Activated T-cell treated with anti-CD3 and anti-CD28 coated beads for 48 hours (primary cell): ENCODE data around the gene CCDC175.
A peak's percentile ranks its signal among the peaks of the same experiment; 100 is the strongest.

ENCODE experiments used
- DNase-seq: peaks from one replicate; pipeline ENCODE4 v3.0.0-alpha.2; 2020; ENCODE audit warnings: low read depth

CCDC175 gene

DNA sequence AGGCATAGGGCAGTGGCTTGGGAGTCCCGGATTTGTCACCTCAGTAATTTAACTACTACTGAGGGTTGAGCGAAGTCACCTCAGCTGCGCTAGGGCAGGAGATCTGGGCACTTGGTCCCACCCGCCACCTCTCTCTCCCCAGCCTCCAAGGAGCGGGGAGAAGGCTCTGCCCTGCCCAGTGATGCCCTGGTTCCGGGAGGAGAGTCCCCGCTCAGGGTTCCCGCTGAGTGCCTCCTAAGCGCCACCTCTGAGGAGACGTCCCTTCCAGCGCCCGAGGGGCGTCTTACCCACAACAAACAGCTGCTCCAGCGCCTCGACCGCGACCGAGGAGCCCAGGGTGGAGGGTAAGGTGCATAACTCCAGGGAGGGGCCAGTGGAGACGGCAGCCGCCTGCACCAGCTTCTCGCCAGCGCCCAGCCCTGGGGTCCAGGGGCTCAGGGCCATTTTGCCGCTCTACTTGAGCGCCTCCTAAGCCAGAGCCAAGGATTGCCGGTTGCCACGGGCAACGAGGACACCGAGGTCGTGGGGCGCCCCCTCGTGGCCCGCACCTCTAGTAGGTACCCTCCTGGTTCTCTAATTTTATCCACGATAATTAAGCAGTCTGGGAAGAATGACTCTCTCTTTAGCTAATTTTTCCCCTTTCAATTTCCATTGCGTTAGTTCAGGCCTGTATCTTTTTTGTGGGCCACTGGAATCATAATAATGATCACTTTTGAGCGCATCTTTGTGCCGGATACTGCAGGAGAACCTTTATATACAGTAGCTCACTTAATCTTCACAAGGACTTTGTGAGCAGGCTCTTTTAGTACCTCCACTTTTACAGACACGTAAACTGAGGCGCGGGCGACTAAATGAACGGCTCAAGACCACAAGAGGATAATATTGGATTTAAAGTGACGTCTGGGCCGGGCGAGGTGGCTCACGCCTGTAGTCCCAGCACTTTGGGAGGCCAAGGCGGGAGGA lies at the start of gene CCDC175:
CCDC175 (minus strand) TSS at position 481 of the 963 bp plus-strand sequence; CDS start at position 444, 37 bp downstream.
- DNase-seq: peak; percentile 80

DNA sequence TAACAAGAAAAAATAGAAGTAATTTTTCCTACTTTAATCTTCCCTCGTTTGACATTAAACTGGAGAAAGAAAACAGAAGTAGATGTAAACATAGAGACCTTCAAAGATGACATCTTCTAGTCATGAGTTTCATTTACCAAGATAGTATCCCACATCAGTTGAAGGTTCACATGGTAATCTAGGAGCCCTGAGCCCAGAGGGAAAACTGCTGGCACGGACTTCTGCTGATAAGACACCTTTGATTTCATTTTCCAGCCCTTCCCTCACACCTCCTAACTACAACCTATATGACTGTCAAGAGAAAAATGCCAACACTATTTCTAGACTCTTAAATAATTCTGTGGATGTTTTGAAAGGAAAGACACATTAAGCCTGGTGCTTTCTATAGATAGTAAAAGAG lies 46.0 kb upstream of the CCDC175 start:
- DNase-seq: no peak

DNA sequence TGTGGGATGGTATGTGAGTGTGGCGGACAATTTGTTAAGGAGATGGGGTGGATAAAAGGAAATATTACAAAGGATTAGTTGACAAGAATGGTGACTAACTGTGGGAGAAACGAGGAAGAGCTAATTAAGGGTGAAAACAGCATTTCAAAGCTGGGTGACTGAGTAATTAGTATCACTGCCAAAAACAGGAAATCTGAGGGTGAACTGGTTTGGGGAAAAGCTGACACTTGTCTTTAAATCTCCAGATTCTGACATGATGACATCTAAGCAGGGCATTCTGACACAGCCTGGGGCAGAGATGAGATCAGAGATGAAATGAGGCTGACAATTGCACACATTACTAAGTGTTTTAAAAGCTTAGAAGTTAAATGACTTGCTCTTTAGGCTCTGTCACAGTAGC lies 42.4 kb upstream of the CCDC175 start:
- DNase-seq: no peak

DNA sequence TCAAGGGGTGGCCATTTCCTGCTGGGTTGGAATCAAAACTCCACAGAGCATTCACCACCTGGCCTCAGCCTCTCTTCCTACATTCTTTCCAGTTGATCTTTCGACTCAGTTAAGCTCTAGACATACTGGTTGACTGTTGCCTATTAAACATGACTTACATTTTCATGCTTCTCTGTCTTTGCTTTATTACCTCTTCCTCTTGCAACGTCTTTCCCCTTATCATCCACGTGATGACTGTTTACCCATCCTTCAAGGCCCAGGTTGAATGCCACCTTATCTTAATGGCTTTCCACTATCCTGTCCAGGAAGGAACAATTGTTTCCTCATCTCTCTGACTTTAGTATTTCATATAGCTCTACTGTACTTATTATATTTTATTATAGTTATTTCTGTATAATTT lies 24.4 kb upstream of the CCDC175 start:
- no peak for DNase-seq

DNA sequence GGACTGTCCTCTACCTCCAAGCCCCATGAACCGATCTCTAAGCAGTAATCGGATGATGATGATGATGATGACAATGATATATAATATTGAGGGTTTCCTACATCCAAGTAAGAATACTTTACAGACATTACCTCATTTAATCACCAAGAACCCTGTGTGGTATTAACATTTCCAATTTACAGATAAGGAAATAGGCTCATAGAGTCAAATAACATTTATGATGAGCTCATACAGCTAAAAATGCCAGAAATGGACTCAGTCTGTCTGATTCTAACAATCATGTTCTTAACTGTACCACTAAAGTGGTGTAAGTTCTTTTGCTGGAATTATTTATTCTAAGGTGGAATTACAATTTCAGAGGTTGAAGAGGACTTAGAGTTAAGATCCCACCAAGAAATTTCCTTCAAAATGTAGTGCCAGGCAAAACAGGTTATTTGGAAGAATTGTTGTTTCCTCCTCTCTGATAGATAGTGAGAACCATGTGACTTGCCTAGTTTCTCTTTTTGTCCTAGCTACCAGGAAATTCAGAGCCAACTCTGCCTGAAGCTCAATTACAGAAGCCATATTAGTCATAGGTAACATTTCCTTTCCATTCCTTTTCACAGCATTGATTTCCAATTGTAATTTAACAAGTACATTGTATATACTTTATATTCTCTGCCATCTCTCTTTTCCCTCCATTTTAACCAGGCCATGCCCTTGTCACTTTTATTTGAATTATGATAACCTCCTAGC lies 23.8 kb upstream of the CCDC175 start:
- no peak for DNase-seq

DNA sequence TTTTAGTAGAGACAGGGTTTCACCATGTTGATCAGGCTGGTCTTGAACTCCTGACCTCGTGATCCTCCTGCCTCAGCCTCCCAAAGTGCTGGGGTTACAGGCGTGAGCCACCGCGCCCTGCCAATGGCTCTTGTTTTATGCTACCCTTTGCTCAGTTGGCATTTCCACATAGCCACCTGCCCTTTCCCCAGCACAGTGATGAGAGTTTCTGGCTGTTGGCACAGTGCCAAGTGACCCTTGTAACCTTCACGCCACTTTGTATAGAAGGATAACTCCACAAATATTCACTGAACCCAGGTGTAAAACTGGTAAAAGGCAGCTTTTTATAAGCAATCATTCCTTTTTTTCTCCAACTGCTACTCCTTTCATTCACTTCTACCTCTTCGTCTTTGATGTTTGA lies 18.5 kb upstream of the CCDC175 start:
- no peak for DNase-seq

DNA sequence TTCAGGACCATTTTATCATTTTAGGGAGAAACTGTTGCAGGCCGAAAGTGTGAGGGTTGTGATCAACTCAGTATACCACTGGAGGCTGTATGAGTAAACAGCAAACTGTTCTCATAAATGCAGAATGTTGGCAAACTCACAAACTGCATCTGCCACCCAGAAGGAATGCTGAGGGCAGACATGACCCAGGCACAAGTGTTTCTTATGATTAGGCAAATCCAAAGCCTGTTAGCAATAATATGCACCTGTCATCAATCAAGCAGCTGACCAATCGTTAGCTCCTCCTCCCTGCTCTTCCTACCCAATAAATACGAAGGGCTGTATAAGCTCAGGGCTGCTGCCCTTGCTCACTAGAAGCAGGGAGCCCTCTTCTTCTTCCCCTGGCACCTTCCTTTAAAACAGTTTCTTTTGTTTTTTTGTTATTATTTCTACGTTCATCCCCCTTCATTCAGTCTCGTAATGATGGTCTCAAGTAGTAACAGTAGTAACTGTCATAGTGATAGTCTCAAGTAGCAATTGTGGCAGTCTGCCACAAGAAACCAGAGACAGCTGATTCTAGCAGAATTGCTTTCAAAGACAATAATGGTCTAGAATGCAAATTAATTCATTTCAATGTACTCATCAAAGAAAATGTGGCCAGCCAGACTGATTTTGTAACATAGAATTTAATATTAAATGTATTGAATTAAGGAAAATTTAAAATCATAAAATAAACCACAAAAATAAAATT lies 15.2 kb upstream of the CCDC175 start:
- DNase-seq: no peak

DNA sequence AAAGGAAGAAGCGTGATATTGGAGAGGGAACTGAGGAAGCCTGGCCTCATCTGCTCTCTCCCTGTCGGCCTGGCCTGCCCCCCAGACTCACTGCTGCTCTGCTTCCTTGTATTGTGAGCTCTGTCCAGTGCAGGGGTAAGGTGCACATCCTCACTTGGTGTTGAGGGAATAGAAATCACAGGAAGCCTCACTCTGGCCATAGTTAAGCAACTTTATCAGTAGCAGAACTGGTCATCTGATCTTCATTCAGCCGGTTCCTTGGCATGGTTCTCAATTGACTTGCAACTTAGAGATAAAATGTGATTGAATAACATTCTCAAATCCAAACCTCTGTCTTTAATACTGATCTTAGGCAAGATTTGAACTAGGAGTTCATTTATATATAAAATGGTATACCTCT lies 11.5 kb upstream of the CCDC175 start:
- no peak for DNase-seq

DNA sequence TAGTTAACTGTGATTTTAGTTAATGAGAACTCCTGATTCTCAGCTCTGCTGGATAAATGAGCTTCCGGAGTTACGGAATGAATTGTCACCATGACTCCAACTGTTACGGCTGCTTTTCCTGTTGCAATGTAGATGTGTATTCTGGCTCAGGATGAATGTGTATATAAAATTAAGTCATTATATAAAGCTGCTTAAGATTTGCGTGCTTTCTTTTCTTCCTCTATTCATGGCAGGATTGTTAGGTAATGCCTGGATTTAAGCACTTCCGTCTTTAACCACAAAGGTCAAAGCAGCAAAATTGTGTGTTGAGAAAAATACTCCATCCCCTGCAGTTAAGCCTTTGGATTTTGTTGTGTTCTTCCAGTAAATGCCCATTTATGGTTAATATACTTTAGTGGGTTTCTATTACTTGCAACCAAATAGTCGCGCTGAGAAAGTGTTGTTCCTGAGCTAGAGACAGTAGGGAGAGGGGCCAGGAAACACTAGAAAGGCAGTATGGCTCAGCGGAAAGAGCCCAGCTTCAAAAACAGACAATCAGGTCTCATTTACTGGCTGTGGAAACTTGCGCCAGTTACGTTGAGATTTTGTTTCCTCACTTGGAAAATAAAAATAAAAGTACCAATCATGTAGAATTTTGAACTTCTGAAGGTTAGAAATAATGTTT lies 9.4 kb upstream of the CCDC175 start:
- DNase-seq: no peak

DNA sequence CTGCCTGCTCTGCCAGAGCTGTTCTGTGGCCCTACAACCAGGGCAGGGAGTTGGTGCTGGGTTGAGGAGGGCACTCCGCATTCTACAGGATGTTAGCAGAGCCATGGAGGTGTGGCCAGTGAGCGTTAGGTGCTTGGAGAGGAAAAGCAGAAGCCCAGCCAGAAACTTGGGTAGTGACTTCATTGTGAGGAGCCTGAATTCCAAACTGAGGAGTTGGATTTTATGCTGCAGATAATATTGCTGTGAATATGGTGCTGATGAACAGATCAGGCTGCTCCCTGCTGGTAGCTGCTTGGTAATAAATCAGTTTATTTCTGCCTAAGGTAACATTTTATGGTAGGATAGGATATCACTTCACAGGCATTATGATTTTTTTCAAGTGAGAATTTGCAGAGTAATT lies 7.1 kb upstream of the CCDC175 start:
- DNase-seq: no peak

DNA sequence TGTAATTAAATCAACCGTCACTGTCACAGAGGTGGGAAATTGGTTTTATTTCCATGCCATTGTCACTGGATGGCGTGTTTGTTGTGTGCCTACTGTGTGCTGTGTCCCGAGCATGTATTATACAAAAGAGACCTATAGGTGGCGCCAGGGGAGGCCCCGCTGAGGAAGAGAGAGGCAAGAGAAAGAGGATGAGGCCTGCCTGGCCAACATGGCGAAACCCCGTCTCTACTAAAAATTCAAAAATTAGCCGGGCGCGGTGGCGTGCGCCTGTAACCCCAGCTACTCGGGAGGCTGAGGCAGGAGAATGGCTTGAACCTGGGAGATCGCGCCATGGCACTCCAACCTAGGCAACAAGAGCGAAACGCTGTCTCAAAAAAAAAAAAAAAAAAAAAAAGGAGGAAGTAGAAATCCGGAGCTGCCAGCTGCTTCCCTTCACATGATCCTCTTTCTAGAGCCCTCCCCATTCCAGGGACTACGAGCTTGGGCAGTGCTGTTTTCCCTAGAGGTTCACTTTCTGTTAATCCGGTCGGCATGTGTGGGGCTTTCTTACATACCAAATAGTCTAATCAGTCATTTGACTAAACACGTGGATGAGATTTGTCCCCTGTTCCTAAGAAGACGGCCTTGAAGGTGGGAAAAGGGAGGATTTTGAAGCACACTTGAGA lies 6.4 kb upstream of the CCDC175 start:
- DNase-seq: no peak

DNA sequence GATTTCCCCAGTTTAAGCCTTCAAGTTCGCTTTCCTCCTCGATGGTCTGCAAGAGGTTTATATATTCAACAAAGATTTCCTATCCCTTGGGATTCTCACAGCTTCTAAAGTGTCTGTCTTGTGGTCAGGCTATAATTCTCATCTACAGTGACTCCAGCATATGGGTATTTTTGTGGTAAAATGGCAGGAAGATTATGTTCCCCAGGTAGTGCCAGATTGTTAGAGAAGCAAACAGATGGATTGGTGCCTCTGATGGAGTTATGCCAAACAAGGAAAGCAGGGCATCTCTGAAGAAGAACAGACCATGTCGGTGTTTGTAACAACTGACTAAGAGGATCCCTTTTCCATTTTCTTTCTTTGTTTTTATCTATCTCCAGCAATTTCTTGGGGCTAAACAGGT lies 5.5 kb upstream of the CCDC175 start:
- DNase-seq: no peak

DNA sequence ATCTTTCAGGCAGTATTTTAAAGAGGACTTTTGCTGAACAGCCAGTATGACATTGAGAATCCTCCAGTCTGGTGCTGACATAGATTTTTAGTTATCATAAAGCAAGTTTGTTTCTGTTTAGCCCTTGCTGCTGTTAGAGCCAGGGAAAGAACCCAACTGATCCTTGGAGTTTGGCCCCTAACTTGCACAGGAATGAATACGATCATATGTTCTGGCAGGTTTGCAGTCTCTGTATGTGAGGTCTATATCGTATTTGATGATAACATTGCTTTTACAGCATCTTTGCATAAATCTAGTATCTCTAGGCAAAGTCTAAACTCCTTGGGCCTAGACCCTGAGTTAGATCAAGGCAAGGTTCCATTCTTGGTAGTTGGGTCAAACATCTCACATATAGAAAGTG lies 4.3 kb upstream of the CCDC175 start:
- DNase-seq: no peak

DNA sequence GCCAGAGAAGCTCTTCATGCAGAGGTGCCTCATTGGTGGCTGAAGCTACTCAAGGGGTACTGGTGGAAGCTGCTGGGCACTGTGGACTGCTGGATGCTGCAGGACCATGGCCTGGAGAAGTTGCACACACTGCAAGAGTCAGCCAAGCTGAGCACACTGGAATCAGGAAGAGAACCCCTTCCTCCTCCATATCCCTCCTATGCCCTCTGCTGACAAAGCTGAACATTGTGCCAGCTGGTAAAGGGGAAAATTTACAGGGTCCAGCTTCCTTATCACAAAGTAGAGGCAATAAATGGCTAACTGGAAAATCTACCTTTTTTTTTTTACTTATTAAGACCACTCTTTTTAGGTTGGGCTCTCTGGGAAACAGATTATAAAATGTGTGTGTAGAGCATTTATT lies 6.5 kb downstream of the CCDC175 start:
- no peak for DNase-seq

DNA sequence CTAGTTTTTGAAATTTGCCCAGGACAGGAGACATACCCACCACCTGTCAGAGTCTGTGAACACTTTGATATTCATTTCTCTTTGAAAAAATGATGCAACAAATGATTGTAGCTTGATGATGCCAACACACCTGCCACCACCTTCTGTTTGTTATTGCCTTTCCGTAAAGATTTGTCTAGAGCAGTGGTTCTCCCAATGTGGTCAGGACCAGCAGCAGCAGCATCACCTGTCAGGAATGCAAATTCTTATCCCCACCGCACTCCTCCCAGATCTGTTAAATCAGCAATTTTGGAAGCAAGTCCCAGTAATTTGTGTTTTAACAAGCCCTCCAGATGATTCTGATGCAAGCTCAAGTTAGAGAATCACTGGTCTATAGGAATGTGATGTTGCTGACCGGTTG lies 9.9 kb downstream of the CCDC175 start:
- DNase-seq: no peak

DNA sequence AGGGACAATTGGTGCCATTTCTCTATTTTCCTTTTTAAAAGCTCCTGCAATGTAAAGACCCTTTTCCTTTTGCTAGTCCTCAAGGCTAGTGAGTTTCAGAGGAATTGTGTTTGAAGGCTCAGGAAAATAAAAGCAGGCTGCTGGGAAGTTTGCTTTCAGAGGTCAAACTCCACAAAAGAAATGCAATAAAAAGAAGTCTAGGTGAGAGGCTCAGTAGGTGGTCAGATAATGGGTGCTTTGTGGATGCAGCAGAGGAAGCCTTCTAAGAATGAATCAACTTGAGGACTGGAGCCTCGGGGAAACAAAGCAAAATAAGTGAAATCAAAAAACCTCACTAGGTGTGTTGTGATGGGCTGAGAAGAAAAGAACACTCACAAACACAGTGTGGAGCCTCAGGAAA lies 10.3 kb downstream of the CCDC175 start:
- no peak for DNase-seq

DNA sequence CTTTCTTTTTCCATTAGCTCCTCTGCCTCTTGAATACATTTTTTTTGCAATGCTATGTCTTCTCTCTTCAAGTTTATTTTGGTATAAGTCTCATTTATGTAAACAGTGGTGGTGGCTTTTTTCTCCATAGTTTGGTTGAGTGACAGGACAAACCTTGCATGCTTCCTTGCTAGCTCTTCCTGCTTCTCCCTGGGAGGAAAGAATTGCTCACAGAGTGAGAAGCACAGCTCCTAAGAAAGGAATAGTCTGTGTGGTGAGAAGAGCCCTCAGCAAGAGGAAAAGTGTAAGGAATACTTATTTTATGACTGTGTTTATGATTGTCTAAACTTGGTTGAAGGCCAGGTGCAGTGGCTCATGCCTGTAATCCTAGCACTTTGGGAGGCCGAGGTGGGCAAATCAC lies 11.5 kb downstream of the CCDC175 start:
- DNase-seq: no peak

DNA sequence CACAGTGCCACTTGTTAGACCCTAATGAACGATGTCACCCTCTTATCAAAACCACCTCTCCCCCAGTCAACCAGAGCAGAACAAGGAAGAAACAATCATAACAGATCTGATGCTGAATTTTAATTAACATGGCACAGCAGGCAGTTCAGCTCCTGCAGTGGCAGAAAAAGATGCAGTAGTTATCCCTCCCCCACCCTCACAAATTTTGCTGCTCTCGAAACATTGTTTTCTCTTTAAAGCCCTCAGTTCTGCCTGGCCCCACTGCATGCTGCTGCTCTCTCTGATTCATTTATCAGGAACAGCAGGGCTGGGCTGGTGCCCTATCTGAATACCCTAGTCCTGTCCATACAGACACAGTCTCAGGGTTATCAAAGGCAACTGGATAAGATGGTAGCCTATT lies 12.2 kb downstream of the CCDC175 start:
- DNase-seq: no peak

DNA sequence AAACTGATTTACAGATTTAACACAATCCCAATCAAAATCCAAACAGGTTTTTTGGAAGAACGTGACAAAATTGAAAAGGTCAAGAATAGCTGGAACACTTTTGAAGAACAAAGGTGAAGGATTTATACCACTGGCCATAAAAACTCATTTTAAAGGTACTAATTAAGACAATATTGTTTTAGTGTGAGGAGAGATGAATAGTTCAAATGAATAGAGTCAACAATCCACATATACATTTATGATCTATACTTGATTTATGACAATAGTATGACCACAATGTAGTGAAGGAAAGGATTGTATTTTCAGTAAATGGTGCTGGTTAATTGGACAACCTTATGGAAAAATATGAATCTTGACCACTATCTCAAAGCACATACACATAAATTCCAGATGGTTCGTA lies 29.3 kb downstream of the CCDC175 start:
- DNase-seq: no peak

DNA sequence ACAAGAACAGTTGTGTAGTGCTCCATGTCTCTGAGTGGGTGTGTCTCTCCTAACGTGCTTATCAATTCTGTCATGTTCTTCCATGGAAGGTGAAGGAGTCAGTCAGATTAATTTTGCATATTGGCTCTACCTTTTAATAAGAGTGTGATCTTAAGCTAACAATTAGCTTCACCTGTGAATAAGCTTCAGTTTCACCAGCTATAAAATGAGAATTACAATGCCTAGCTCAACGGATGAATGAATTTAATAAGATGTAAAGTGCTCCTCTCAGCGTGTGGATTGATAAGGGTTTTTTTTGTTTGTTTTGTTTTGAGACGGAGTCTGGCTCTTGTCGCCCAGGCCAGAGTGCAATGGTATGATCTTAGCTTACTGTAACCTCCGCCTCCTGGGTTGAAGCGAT lies 32.7 kb downstream of the CCDC175 start:
- no peak for DNase-seq

DNA sequence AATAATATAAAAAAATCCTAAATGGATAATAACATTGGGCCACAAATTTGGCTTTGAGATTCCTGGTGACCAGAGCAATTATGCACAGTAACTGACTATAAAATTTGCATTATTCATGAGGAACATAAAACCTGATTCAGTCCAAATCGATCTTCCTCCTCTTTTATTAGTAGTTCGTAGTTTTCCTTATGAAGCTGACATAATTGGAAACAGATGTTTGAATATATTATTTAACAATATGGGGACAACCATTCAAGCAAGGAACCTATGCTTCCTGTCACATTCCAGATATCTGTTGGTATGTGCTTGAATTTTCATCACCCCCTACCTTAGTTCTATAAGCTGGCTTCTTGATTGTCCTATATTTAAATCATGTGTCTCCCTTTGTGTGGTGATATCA lies 34.9 kb downstream of the CCDC175 start:
- DNase-seq: no peak

DNA sequence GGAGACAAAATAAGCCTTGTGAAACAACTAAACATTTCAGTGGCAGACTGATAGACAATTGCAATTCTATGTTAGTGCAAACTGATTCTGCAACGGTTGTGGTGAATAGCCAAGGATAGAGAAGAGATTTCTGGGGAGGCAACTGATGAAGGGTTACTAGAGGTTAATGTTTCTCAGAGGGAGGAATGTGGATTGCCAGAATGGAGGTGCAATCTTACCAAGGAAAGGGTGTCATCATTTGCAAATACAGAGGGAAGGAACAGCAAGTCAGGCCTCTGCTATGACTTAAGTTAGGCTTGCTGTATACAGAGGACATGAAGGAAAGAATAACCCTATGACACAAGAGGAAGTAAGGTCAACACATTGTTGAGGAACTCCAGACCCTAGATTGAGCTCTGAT lies 35.8 kb downstream of the CCDC175 start:
- no peak for DNase-seq
